ENCODE results near the gene TOGARAM2.

TOGARAM2 gene

DNA sequence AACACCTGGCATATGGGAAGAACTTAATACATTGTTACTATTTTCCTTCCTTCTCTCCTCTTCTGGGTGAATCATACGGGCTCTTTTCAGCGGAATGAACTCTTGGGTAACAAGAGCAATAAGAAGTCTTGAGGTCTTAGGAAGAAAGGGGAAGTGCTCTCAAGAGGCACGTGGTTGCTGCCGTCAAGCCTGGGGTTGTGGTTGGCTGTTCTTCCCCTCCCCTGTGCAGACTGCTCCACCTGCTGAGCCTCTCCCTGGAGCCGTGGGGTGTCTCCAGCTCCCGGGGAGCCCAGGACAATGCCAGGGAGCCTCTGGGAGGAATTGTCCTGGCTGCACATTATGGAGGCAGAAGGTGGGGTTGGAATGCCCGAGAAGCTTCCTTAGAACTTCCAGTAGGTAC is 19.4 kb downstream of the TOGARAM2 start:
- no peak for DNase-seq

DNA sequence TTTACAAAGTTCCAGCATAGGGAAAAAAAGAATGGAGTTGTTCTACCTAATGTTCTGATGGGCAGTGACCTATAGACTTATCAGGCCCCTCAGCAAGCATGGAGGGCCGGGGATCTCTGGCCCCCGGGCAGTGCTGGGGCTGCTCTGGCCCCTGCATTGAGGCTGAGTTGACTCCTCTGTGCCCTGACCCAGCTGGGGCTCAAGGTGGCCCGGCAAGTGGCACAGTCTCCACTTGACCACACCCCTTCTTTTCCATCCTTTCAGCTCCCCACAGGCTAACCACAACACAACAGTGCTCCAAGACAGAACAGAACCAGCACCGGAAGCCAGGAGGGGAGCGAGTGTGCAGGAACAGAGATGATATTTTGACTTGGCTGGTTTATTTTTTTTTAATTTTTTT is 19.9 kb downstream of the TOGARAM2 start:
- no peak for DNase-seq

DNA sequence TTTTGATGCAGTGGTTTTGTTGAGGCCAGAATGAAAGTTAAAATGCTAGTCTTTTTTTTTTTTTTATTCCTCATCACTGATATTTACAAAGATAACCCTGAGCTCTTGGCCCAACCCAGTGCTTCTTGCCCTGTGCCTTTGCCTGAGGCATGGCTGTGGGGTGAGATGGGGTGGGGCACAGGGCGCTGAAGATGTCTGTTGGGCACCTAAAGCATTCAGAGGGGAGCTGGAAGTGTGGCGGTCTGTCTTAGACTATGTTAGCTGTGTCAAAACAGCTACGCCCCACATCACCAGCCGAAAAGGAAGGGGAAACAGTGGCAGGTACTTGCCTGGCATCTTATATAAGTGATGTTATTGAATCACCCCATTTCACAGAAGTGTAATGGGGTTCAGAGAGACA is 20.7 kb downstream of the TOGARAM2 start:
- no peak for DNase-seq

DNA sequence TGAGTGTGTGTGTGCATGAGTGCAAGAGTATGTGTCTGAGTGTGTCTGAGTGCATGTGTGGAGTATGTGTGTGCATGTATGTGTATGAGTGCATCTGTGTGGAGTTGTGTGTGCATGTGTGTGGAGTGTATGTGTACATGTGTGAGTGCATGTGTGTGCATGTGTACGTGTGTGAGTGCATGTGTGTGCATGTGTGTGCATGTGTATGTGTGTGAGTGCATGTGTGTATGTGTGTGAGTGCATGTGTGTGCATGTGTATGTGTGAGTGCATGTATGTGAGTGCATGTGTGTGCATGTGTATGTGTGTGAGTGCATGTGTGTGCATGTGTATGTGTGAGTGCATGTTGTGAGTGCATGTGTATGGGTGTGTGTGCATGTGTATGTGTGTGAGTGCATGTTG is 23.7 kb downstream of the TOGARAM2 start:
- no peak for DNase-seq

DNA sequence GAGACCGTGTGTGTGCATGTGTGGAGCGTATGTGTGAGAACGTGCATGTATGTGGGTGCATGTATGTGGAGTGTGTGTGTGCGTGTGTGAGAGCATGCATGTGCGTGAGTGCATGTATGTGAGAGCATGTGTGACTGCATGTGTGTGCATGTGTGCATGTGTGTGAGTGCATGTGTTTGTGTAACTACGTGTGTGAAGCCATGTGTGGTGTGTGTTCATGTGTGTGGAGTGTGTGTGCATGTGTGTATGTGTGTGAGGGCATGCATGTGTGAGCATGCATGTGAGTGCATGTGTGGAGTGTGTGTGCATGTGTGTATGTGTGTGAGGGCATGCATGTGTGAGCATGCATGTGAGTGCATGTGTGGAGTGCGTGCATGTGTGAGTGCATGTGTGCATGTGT is 24.2 kb downstream of the TOGARAM2 start:
- DNase-seq, result no peak

DNA sequence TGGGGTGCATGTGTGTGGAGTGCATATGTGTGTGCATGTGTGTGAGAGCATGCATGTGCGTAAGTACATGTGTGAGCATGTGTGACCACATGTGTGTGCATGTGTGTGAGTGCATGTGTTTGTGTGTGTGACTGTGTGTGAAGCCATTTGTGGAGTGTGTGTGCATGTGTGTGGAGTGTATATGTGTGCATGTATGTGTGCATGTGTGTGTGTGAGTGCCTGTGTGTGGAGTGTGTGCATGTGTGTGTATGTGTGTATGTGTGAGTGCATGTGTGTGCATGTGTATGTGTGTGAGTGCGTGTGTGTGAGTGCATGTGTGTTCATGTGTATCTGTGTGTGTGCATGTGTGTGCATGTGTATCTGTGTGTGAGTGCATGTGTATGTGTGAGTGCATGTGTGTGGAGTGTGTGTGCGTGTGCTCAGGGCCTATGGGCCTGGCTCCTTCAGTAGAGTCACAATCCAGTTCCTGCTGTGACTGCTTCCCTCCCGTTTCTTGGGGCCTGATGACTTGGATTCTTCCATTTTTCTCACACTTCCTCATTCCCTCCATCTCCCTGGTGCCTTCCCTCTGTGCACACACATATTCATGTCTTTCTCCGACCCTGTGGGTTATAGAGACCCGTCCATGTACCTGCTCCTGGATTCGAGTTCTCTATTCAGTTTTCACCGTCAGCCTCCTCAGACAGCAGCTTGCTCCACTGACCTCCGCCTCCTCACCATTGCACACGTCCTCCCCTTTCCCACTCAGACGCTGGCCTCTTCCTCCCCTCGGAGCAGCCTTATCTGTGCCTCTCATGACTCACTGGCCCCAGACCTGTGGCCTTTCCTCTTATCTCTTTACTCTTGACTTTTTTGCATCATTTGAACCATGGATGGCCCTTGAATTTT is 25.2 kb downstream of the TOGARAM2 start:
- no peak for DNase-seq

DNA sequence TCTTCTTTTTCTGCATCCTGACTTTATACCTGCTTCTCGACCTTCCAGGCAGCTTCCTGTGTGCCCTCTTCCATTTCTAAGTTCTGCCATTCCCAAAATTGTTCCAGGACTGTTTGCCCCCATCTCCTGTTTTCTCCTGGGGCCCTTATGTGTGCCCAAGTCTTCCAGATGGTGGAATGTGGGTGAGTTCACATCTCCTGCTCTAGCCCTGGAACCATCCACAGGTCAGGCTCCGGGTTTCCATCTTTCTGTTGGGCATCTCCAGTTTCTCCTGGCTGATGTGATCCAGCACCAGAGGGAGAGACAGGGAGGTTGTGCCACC is 25.8 kb downstream of the TOGARAM2 start:
- no peak for DNase-seq

DNA sequence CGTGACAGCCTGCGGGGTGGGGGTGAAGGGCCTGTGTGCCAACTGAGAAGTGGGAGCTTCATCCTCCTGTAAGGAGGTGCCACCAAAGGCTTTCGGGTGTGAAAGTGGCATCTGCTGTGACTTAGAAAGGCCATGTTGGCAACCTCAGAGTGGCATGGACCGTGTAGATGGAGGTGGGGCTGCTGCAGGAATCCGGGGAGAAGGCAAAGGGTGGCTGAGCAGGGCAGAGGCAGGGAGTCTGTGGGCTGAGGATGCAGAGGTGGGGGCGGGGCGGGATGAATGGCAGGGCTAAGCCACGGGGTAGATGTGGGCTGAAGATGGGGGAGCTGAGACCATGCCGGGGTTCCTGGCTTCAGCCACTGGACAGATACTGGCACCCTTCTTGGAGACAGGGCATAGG is 28.2 kb downstream of the TOGARAM2 start:
- DNase-seq, result no peak

DNA sequence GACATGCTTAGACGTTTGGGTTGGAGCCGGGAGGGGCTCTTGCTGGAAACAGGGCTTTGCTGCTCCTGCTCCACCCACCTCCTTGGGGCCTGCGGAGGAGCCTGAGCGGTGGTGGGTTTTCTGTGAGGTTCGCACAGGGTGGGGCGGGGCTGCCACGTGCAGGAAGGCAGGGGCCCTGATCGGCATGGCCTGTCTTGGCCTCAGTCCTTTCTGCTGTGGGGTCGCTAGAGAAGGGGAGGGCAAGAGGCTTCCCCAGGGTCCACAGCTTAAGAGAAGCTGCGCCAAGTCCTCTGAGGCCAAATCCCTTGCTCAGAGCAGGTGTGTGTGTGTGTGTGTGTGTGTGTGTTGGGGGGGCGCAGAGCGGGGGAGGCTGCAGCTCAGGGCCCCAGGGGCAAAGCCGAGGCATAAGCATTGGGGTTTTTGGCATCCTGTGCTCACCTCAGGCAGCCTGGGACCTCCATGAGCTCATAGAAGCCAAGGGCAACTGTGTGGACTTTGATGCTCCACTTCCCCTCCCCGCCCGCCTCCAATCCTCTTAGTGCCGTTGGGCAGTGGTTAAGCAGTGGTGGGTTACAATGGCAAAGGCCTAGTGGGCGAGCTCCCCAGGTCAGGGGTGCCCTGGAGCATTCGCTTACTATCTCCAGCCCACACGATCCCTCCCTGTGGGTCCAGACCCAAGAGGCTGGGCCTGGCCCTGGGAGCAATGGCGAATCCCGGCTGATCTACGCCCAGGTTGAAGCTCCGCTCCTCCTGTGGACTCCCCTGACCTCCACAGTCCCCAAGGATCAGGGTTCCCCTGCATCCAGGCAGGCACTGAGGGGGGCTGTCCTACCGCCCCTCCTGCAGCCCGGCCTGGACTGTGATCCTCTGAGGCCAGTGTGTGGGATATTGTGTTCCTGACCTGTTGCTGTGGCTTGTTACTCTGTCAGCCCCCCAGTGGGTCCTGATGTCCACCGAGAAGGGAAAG is 28.9 kb downstream of the TOGARAM2 start:
- no peak for DNase-seq

DNA sequence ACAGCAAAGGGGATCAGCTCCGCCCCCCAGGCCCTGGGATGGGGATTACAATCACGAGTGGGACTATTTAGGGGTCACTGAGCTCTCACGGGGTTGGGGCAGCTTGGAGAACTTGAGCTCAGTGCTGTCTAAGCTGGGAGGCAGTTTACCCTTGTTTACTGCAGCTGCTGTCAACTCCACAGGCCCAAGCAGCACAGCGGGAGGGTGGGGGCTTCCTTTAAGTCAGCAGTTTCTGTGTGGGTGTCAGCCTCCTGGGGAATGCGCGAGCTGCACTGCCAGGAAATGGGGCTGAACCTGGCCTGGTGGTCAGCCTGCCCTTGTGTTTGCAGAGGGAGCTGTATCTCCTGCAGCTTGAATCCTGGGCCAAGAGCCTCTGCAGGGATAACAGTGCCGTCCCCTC is 29.8 kb downstream of the TOGARAM2 start:
- DNase-seq, result no peak

DNA sequence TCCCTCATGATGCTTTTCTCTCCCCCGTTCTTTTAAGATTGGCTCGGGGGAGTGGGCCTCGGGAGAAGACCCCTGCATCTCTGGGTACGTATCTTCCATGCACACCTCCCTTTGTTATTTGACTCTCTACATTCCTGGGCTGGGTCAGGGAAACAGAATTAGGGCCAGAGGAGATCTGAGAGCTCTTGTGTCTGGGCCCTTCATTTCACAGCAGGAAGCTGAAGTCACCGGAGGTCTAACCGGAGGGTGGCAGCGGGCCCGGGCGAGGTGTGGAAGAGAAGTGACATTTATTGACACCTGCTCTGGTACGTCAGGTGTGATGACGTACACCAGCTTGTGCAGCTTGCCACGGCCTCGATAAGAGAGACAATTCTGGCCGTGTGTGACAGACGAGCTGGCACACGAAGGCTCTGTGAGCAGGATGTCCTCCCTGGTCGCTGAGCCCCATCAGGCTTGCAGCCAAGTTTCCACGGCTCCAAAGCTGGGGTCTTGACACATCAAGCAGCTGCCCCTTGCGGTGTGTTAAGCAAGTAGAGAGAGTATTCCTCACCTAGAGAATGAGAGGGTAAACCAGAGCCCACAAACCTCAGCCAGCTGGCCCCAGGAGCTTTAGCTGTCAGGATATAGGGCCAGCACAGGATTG is 30.4 kb downstream of the TOGARAM2 start:
- DNase-seq, result peak; percentile 89

DNA sequence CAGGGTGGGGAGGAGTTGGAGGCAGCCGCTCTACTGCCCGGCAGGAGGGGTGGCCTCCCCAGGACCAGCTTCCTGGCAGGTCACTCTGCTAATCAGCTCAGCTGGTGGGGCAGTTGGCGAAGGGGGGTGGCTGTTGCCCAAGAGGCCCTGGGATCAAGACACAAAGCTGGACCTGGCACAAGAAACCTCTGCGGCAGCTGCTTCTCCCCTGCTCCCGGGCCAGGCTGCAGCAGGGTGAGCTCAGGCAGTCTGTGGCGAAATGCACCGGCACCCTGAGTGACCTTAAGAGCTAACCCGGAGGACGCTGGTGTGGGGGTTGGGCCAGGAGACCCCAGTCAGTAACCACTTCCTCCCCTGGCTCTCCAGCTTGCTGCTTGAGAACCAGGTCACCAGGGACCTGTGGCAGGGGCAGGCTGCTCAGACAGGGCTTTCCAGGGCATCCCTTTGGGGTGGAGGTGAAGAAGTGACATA is 31.1 kb downstream of the TOGARAM2 start:
- DNase-seq, result no peak

DNA sequence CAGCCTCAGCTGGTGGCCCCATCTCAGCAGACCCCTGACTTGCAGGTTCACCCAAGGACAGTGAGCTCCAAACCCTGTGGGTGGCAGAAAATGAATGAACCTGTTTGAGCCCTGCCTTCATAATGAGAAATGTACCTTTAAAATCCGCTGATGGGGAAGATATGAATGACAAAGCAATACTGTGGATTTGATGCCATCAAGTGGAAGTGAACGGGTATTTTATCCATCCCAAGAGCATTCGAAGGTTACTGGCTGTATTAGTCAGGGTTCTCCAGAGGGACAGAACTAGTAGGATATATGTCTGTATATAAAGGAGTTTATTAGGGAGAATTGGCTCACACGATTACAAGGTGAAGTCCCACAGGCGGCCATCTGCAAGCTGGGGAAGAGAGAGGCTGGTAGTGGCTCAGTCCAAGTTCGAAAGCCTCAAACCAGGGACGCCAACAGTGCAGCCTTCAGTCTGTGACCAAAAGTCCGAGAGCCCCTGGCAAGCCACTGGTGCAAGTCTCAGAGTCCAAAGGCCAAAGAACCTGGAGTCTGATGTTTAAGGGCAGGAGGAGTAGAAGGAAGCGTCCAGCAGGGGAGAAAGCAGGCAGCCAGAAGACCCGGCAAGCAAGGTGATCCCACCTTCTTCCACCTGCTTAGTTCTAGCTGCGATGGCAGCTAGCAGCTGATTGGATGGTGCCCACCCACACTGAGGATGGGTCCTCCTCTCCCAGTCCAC is 32.1 kb downstream of the TOGARAM2 start:
- DNase-seq, result no peak

DNA sequence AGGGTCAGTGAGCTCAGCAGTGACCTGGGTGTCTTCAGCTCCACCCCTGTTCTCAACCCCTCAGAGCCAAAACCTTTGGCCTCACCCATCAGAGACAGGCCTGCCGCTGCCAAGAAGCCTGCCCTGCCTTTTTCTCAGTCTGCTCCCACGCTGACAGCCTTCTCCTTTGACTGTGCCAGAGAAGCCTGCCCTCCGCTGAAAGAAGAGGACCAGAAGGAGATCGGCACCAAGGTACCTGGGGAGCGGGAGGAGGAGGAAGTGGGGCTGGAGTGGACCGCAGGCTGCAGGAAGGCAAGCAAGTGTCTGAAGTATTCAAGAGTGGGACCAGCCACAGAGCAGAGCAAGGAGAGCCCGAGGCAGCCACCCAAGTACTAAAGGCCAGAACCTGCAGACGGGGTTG is 33.2 kb downstream of the TOGARAM2 start:
- DNase-seq, result no peak

DNA sequence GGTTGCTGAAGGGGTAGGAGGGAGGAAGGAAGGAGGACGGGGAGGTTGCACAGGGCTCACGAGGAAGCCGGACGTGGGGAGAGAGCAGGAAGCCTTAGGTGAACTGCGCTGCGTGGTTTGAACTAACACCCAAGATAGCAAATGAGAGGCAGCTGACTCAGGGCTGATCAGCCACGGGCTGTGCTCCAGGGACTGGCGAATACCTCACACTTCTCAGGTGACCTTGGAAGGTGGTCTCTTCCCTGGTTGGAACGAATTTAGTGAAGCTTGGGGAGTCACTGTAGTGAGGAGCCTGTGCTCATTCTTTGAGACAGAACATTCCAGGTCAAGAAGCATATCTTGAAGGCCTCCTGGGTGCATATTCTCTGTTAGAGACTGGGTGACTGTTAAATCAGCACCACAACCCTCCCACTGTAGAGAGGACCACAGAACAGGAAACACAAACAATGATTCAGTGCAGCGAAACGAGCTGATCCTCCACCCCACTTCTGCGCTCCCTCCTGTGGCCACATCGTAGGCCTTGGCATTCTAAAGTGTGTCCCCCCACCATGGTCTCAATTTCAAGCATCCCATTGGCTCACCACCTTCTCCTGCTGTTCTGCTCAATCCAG is 33.8 kb downstream of the TOGARAM2 start:
- DNase-seq, result no peak

DNA sequence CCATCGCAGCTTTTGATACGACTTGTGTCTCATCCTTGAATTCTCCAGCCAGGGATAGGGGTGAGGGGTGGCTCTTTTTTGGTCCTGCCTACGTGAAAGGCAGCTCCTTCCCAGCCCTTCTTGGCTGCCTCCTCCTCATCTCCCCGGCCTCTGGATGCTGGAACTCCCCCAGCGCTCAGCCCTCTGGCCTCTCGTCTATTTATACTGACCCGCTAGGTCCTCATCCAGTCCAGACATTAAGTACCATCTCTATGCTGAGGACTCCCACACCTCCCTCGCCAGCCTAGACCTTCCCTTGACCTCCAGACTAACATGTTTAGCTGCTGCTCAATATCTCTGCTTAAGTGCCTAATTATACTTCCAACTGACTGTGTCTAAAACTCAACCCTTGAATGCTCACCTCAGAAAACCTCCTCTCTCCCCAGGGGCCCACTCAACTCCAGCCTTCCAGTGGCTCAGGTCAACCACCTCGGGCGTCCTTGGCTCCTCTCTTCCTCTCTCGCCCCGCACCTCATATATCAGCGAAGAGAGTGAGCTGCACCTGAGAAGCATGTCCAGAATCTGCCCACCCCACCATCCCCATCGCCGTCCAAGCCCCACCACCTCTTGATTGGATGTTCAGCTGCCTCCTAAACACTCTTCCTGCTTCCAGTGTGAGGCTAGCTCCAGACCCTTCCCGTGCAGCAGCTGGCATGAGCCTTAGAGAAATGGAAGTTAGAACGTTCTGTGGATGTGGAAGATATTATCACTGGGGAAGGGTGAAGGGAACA is 34.8 kb downstream of the TOGARAM2 start:
- no peak for DNase-seq

DNA sequence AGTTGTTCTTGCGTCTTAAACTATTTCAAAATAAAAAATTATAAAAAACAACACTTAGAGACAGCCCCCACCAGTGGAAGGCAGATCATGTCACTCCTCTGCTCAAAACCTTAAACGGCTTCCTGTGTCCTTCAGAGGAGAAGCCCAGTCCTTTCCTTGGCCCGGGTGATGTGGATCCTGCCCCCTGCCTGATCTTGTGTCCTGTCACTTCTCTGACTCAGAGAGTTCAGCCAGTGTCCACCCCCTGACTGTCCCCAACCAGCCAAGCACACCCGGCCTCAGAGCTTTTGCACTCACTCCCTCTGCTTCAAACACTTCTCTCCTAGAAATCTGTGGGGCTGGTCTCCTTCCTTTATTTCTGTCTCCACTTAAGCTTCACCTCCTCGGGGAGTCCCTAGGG is 35.4 kb downstream of the TOGARAM2 start:
- DNase-seq, result no peak

DNA sequence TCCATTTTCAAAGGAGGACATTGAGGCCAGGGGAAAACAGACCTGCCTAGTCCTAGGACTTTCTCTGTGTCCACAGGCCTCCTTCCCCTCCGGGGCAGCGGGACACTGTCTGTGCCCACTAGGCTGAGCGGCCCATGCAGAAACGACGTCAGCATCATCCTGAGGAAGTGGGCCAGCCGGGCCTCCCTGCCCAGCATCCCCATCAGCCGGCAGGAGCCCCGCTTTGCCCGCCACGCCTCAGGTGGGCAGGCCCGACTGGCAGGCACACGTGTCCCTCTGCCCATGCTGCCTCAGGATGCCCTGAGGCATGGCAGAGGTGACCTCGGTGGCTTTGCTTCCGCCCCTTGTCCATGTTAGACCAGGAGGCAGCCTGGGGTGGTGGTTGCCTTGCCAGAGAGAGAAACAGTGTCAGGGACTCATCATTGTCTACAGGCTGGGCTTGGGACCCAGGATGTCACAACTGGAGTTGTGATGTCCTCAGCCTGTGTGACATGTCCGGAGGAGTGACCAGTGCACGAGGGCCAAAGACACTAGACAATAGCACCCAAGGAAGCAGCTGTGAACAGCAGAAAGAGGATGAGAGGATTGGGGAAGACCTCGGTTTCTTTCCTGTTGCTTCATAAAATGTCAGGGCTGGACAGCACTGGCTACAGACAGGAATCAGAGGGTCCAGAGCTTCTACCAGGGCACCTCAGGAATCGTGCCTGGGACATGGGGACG is 36.8 kb downstream of the TOGARAM2 start:
- no peak for DNase-seq

DNA sequence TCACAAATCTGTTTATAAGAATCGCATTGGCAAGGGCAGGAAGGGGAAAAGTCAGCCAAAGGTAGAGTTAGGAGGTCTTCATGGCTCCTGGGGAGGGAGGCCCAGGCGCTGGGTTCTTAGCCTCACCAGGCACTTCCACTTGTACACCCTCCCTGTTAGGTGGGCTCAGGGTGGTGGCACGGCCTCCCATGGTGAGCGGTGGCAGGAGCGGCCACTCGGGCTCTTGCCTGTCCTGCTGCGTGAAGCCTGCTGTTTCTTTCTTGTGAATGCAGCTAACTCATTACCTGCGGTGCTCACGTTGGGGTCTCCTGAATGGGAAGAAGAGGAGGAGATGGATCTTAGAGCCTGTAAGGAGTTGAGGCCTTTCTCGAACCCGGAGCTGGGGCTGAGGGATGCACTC is 40.8 kb downstream of the TOGARAM2 start:
- no peak for DNase-seq

DNA sequence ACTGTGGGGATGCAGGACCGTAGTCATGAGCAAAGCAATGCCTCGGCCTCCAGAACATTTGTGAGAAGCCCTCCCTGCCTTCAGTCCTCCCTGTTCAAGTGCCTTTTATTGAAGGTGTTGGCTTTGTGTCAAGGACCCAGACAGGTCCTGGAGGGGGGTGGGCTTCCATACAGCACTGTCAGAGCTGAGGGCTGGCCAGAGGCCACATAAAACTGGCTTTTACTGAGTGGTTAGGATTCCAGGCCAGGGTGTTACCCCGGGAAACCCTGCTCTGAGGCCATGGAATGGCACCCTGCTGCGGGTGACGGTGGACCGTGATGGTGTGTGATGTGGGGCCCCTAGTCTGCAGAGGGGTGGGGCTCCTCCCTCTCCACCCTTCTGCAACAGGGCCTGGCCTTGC is 41.6 kb downstream of the TOGARAM2 start:
- DNase-seq, result no peak

DNA sequence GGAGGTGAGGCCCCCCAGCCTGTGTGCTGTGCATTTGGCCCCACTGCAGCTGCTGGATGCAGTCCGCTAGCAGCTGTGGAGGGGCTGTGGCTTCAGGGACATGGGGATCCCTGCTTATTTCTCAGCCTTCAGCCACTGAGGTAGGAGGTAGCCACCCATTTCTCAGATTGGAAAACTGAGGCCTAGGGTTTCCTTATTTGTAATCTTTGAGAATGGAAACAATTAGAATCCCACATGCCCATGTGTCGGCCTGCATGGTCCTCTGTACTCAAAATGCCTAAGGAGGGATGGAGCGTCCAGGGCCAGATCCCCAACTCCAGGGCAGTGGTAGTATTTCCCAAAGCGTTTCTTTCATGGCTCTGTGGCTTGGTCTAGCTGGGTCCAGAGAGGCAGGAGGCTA is 42.1 kb downstream of the TOGARAM2 start:
- no peak for DNase-seq

All from NCI-H2029 (cell line).